Gastrocnemius medialis (tissue), 4 donors: ENCODE data around the gene ZNF664. TPM values are rescaled to one million over a fixed set of nuclear protein-coding genes. Genes with fewer than 3 reads are reported as not detected.

Source experiments
- ATAC-seq, 2 donors: fragments of 150-250 bp; one replicate each; pipeline ENCODE4 v1.9.1; 2016
- DNase-seq, 2 donors: peaks; one replicate each; pipeline ENCODE4 v3.0.0-alpha.2; 2019
- H3K27ac ChIP-seq, 4 donors: fragments of 200-600 bp; sonication (generic); 1 replicate in 1 of 4; 2 replicates in 3 of 4; pipeline ENCODE4 v1.5.1; 2016 to 2018; ENCODE audit warnings: mild to moderate bottlenecking in 2 of 4, moderate library complexity in 1 of 4
- H3K27me3 ChIP-seq, 3 donors: fragments of 200-600 bp; sonication (generic) in 2 of 3; 1 replicate in 1 of 3; 2 replicates in 2 of 3; pipeline versions ENCODE4 v1.5.1 to v1.6.0; 2016 to 2019; ENCODE audit warnings: mild to moderate bottlenecking in 1 of 3, moderate library complexity in 1 of 3
- H3K36me3 ChIP-seq, 2 donors: fragments of 200-600 bp; sonication (generic) in 1 of 2; one replicate each; pipeline ENCODE4 v1.5.1; 2017 to 2018
- H3K4me1 ChIP-seq, 2 donors: fragments of 200-600 bp; sonication (generic) in 1 of 2; one replicate each; pipeline ENCODE4 v1.5.1; 2016 to 2017; ENCODE audit warnings: mild to moderate bottlenecking in 2 of 2
- H3K4me3 ChIP-seq, 4 donors: fragments of 200-600 bp; sonication (generic) in 3 of 4; 1 replicate in 1 of 4; 2 replicates in 3 of 4; pipeline ENCODE4 v1.5.1; 2016 to 2019; ENCODE audit warnings: mild to moderate bottlenecking in 2 of 4
- H3K9me3 ChIP-seq, 3 donors: fragments of 200-600 bp; sonication (generic) in 2 of 3; 1 replicate in 1 of 3; 2 replicates in 2 of 3; pipeline ENCODE4 v1.5.1; 2016 to 2019
- CTCF ChIP-seq, 5 experiments: fragments of 450-650 bp in 3 of 5; fragments of 200-600 bp in 2 of 5; sonication (generic) in 2 of 5; IDR thresholded peaks in 4 of 5; conservative IDR thresholded peaks in 1 of 5; 1 replicate in 4 of 5; 2 replicates in 1 of 5; pipeline ENCODE4 v1.5.1; 2016 to 2019; ENCODE audit warnings: antibody characterized with exemption in 5 of 5, mild to moderate bottlenecking in 3 of 5, moderate library complexity in 3 of 5
- POLR2A ChIP-seq, 2 donors: fragments of 450-650 bp; IDR thresholded peaks; one replicate each; pipeline ENCODE4 v1.6.1; 2017; ENCODE audit warnings: antibody characterized with exemption in 2 of 2, mild to moderate bottlenecking in 2 of 2, moderate library complexity in 2 of 2
- in situ Hi-C, 4 donors: fragments of 200-750 bp; cut with MboI; loops; one replicate each; pipeline versions ENCODE4 v1.15.0 to v1.8.0; 2017; ENCODE audit warnings: low sequenced_read_pairs in 4 of 4
- intact Hi-C: fragments of 100-400 bp; cut with DNase I; formaldehyde crosslinking; loops from one replicate; pipeline ENCODE4 v1.15.1; 2023; ENCODE audit warnings: low total_unique reads
- total RNA-seq, 4 donors: library from RNA; depleted of rRNA; stranded (reverse); fragments of >200 nt; gene quantifications; one replicate each; pipeline versions ENCODE4 v1.1.0 to v1.2.3, GENCODE V29; 2016

ZNF664 gene
- total RNA-seq, 4 donors from 2014 or later, result 18.1 to 37.0 (median 32.6) TPM

- Histone ChIP-seq H3K9me3 (no peaks in the 10 kb centered on the region), H3K27ac (no peak overlapping the region), H3K4me1 (no peaks in the 10 kb centered on the region), H3K4me3 (no peak overlapping the region), H3K36me3 (no peaks in the 10 kb centered on the region), H3K27me3 (no peaks in the 10 kb centered on the region)
- TF ChIP-seq CTCF (IDR thresholded peaks at IDR 0.05 in 4 of 5, conservative IDR thresholded peaks at IDR 0.05 in 1 of 5), result no peak
- TF ChIP-seq POLR2A (IDR thresholded peaks at IDR 0.05), result no peak
- ATAC-seq, result no peak
- DNase-seq, result no peak
- in situ Hi-C loops, result no loop called here
- intact Hi-C loops, result no loop called here
These were observed 12.8 kb upstream of the ZNF664 start for GRCh38 chr12:123960029-123960735.

DNA sequence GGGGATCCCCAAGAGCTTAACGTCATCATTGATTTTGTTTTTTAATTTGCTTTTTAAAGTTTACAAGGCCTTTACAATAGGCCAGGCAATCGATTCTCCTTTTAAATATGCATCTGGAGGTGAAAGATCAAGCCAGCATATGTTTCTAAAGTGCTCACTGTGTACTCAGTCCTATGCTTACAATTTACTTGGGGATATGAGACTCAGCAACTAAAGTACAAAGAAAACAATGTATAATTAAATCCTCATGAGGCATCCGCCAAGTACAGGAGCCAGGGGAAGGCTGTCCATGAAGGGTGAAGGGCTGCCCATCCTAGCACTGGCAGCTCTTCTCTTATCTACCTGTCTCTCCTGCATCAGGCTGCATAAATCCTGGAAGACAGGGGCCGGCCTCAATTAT lies 12.2 kb upstream of the ZNF664 start:
- in situ Hi-C loops, result no loop called here

GRCh38 chr12:123961585-123962345 lies 11.2 kb upstream of the ZNF664 start:
- TF ChIP-seq POLR2A (IDR thresholded peaks at IDR 0.05), result no peak
- TF ChIP-seq CTCF (IDR thresholded peaks at IDR 0.05 in 4 of 5, conservative IDR thresholded peaks at IDR 0.05 in 1 of 5), result no peak
- no peaks in the 10 kb centered on the region for H3K9me3 ChIP-seq
- intact Hi-C loops (no loop called here), in situ Hi-C loops (no loop called here)
- no peaks in the 10 kb centered on the region for H3K4me1 ChIP-seq
- no peaks in the 10 kb centered on the region for H3K36me3 ChIP-seq
- no peaks in the 10 kb centered on the region for H3K27me3 ChIP-seq
- DNase-seq (no peak), ATAC-seq (no peak)
- no peak overlapping the region for H3K27ac ChIP-seq
- no peak overlapping the region for H3K4me3 ChIP-seq

More for the DNA sequence above, 12.2 kb upstream of the ZNF664 start:
- intact Hi-C loops, result no loop called here
- H3K9me3 ChIP-seq, result no peaks in the 10 kb centered on the region
- TF ChIP-seq CTCF (IDR thresholded peaks at IDR 0.05 in 4 of 5, conservative IDR thresholded peaks at IDR 0.05 in 1 of 5) (no peak), POLR2A (IDR thresholded peaks at IDR 0.05) (no peak)
- H3K4me1 ChIP-seq, result no peaks in the 10 kb centered on the region
- no peak overlapping the region for H3K4me3 ChIP-seq
- no peak for ATAC-seq
- no peak for DNase-seq
- no peaks in the 10 kb centered on the region for H3K36me3 ChIP-seq
- no peak overlapping the region for H3K27ac ChIP-seq
- no peaks in the 10 kb centered on the region for H3K27me3 ChIP-seq

- DNase-seq, result no peak
- no peaks in the 10 kb centered on the region for H3K9me3 ChIP-seq
- in situ Hi-C loops, result no loop called here
These were observed 10.5 kb upstream of the ZNF664 start for GRCh38 chr12:123962513-123962912.

More at GRCh38 chr12:123962513-123962912, 10.5 kb upstream of the ZNF664 start:
- no peak for ATAC-seq
- intact Hi-C loops, result no loop called here
- no peaks in the 10 kb centered on the region for H3K4me1 ChIP-seq
- no peak for TF ChIP-seq POLR2A (IDR thresholded peaks at IDR 0.05)
- TF ChIP-seq CTCF (IDR thresholded peaks at IDR 0.05 in 4 of 5, conservative IDR thresholded peaks at IDR 0.05 in 1 of 5), result no peak
- H3K27ac ChIP-seq, result no peak overlapping the region
- no peaks in the 10 kb centered on the region for H3K27me3 ChIP-seq
- no peak overlapping the region for H3K4me3 ChIP-seq
- H3K36me3 ChIP-seq, result no peaks in the 10 kb centered on the region
